Measurements from ENCODE around the gene SLC28A1. TPM values are rescaled to one million over a fixed set of nuclear protein-coding genes. Genes with fewer than 3 reads are reported as not detected.

The SLC28A1 gene
- total and polyA plus RNA-seq, 9 donors, result 0.02 to 0.92 (median 0.18) TPM; not detected in 3

Small RNA genes lying within 50 kb of the gene (small RNA-seq; reads per million reads assigned to genes)
- not detected for gene RF00402
- not detected for gene RNU6-339P
- gene RNU6-796P, result not detected

Other genes starting within 250 kb of the SLC28A1 start
- gene WDR73, start 230.4 kb upstream of the SLC28A1 start, total RNA-seq, result 10 to 100 TPM; 18.8 to 36.1 (median 26.9) TPM
- gene WDR73, start 230.4 kb upstream of the SLC28A1 start, polyA plus RNA-seq, result 10 to 100 TPM; 19.9 to 20.7 TPM
- 10 to 100 TPM in 1 of 7 donors, 1 to 10 TPM in 6; 5.1 to 11.5 (median 7.3) TPM for gene NMB, start 226.5 kb upstream of the SLC28A1 start, total RNA-seq
- 1 to 10 TPM; 2.7 to 7.3 TPM for gene NMB, start 226.5 kb upstream of the SLC28A1 start, polyA plus RNA-seq
- gene SEC11A, start 168.5 kb upstream of the SLC28A1 start, total RNA-seq, result 100 to 1,000 TPM; 118 to 187 (median 146) TPM
- gene SEC11A, start 168.5 kb upstream of the SLC28A1 start, polyA plus RNA-seq, result 100 to 1,000 TPM; 227 to 237 TPM
- gene ZNF592, start 136.1 kb upstream of the SLC28A1 start, total RNA-seq, result 10 to 100 TPM; 10.9 to 37.3 (median 28.5) TPM
- 10 to 100 TPM; 12.1 to 14.1 TPM for gene ZNF592, start 136.1 kb upstream of the SLC28A1 start, polyA plus RNA-seq
- gene ALPK3, start 67.3 kb upstream of the SLC28A1 start, total RNA-seq, result 1 to 10 TPM in 4 of 7 donors, under 1 TPM in 3; 0.48 to 2.1 (median 1.0) TPM
- 1 to 10 TPM in 1 of 2 donors, under 1 TPM in 1; 0.62 to 2.8 TPM for gene ALPK3, start 67.3 kb upstream of the SLC28A1 start, polyA plus RNA-seq
- 10 to 100 TPM; 23.7 to 61.8 (median 43.0) TPM for gene PDE8A, start 97.2 kb downstream of the SLC28A1 start, total RNA-seq
- gene PDE8A, start 97.2 kb downstream of the SLC28A1 start, polyA plus RNA-seq, result 10 to 100 TPM; 13.8 to 33.2 TPM

Measured in ovary (tissue), 9 donors.